GM18508 (cell line): ENCODE measurements around the gene SEBOX.

ENCODE experiments used
- ATAC-seq: cut with Tn5 transposase; IDR thresholded peaks from one replicate; pipeline ENCODE4 v1.9.1; 2021; ENCODE audit warnings: moderate number of reproducible peaks; ENCODE audit not compliant: insufficient read depth, unreplicated experiment

SEBOX gene

GRCh38 chr17:28394337-28395116 is 29.5 kb upstream of the SEBOX start:
- ATAC-seq, result no peak

GRCh38 chr17:28392491-28392890 is 27.5 kb upstream of the SEBOX start:
- no peak for ATAC-seq

- ATAC-seq, result no peak
Observed at GRCh38 chr17:28391401-28391800, 26.4 kb upstream of the SEBOX start.

DNA sequence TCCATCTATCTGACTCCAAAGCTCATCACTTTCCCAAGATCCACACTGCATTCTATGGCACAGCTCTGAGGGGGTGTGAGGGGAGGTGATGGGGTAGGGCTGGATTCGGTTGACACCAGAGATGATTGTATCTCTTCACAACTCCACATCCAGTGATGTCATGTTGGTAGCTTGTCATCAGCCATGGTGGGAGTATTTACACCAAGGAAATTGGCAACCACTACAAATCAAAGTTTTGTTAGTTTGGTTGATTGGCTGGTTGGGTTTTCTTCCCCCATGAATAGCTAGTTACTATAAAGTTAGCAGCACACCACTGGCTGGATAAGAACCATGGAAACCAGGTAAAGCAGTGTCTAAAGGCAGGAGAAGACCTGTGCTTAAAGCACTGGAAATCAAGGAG is 26.0 kb upstream of the SEBOX start:
- ATAC-seq, result no peak

DNA sequence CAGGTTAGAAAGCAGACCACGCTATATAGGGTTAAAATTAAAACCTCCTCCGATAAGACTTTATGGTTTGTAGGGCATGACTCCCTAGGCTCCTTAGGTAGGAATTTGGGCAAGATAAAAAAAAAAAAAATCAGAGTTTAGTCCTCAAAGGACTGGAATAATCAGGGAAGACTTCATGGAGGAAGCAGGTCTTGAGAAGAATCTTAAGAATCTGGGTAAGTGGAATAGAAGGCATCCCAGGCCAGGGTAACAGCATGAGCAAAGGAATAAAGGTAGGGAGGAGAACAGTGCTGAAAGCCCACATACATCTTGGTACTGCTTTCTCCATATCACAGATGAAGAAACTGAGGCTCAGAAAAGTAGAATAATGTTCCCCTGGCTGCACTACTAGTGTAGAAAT is 25.6 kb upstream of the SEBOX start:
- ATAC-seq, result no peak

GRCh38 chr17:28390141-28390540 is 25.1 kb upstream of the SEBOX start:
- no peak for ATAC-seq

DNA sequence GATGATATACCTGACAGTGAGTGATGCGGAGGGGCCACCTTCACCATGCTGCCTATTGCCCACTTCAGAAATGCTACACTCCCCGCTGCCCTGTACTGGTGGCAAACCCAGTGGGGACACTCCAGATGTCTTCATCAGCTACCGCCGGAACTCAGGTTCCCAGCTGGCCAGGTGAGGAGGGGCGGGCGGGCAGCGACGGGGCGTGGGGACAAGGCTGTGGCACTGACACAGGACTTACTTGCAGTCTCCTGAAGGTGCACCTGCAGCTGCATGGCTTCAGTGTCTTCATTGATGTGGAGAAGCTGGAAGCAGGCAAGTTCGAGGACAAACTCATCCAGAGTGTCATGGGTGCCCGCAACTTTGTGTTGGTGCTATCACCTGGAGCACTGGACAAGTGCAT is 23.1 kb upstream of the SEBOX start:
- no peak for ATAC-seq

- no peak for ATAC-seq
Observed at GRCh38 chr17:28386391-28386790, 21.4 kb upstream of the SEBOX start.

DNA sequence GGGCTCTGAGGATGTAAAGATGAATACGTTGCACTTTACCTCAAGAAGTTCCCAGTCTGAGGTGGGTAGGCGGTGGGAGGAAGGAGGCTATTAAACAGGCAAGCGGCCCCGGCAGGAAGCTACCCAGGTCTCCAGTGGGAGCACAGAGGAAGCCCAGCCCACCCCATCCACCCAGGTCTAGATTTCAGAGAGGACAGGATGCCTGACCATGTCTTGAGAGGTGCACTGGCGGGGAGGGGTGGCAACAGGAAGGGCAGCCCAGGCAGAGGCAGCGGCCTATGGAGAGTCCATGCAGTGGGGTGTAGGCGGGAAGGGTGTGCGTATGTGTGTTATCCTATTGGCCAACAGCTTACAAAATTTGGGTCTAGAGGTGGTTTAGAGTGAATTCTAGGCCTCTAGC is 20.4 kb upstream of the SEBOX start:
- no peak for ATAC-seq

- ATAC-seq, result no peak
Observed at GRCh38 chr17:28385037-28385400, 20.0 kb upstream of the SEBOX start.

GRCh38 chr17:28384281-28385036 is 19.5 kb upstream of the SEBOX start:
- ATAC-seq, result no peak

DNA sequence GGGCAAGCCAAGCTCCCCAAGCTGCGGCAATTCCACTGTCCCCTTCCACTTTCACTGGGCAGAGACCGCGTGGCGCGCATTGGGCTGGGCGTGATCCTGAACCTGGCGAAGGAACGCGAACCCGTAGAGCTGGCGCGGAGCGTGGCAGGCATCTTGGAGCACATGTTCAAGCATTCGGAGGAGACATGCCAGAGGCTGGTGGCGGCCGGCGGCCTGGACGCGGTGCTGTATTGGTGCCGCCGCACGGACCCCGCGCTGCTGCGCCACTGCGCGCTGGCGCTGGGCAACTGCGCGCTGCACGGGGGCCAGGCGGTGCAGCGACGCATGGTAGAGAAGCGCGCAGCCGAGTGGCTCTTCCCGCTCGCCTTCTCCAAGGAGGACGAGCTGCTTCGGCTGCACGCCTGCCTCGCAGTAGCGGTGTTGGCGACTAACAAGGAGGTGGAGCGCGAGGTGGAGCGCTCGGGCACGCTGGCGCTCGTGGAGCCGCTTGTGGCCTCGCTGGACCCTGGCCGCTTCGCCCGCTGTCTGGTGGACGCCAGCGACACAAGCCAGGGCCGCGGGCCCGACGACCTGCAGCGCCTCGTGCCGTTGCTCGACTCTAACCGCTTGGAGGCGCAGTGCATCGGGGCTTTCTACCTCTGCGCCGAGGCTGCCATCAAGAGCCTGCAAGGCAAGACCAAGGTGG is 16.3 kb upstream of the SEBOX start:
- no peak for ATAC-seq

GRCh38 chr17:28379814-28380801 is 15.1 kb upstream of the SEBOX start:
- no peak for ATAC-seq

DNA sequence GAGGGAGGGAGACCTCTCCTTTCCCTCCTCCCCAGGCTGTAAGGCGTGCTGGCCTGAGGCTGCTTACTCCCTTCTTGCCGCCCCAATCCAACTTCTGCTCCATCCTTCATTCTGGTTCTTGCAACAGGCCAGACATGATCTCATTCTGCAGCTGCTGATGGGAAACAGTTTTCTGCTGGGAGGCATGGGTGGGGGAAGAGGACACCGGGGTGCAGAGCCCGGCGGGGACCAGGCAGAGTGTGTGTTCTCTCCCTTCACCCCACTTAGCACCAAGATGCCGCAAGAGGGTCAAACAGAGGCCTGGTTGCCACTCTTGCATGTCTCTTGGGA is 7.9 kb upstream of the SEBOX start:
- no peak for ATAC-seq

- no peak for ATAC-seq
Observed at GRCh38 chr17:28372203-28372944, 7.4 kb upstream of the SEBOX start.

DNA sequence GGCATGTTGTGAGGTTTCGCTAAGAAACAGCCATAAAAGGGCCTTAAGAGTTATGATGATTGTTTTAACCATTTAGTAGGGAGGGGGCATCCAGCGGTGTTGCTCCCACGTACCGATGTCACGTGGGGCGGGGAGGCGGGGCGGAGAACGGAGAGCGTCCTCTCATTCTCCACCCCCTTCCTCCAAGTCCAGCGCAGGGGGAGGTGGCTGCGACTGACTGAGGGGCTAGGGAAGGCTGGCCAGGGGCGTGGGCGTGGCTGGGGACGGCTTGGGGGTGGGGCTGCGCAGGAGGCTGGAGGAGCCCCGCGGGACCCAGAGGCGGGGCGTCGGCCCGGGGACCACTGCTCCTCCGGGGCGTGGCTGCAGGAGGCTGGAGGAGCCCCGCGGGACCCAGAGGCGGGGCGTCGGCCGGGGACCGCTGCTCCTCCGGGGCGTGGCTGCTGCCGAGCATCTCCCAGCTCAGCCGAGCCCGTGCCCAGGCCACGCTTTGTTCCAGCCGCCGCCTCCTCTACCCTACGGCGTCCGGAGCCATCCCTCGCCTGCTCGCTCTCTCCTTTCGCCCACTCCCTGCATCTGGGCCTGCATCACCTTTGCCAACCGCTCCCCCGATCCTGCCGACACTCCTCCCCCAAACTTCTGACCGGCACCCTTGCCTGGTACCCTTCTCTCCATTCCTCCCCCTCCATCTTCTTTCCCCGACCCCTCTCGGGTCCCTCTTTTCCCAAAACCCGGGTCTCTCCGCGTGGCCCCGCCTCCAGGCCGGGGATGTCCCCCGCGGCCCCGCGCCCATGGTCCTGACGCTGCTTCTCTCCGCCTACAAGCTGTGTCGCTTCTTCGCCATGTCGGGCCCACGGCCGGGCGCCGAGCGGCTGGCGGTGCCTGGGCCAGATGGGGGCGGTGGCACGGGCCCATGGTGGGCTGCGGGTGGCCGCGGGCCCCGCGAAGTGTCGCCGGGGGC is 6.5 kb upstream of the SEBOX start, which contains the start of gene SARM1:
SARM1 (plus strand) TSS at position 450 of the 958 bp plus-strand sequence; CDS start at position 789, 339 bp downstream.
- ATAC-seq, result no peak

GRCh38 chr17:28370744-28371103 is 5.7 kb upstream of the SEBOX start:
- ATAC-seq, result no peak

DNA sequence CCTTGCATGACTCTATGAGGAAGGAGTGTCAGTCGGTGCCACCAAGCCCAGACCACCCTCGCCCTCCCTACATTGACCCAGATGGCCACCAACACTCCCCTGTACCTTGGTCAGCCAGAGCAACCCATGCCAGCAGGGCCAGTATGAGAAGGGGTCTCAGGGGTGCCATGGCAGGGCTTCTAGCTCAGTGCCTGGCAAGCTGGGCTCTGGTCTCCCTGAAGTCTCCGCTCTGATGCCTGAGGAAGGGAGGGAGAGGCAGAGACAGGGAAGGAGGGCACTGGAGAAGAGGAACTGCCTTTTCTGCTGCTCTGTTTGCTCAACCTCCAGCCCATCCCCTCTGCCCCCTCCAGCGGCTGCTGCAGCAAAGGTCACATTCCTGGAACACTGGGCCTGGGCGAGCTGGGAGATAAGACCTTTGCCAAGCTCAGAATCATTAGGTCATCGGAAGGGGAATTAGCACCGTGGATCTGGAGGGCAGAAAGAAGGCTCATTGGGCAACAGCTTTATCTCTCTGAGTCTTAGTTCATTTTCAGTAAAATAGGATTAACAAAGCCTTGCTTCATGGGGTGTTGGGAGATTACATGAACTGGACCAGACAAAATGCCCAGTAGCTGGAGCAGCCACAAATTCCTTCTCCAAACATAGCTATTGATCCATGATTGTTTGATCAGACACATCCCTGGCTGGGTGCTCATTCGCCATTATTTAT is 5.2 kb upstream of the SEBOX start, which contains the start of gene VTN:
VTN (minus strand) TSS at position 273 of the 709 bp plus-strand sequence; CDS start at position 169, 104 bp downstream.
- ATAC-seq, result no peak
